Measurements from ENCODE around the gene POLE.
A peak's percentile ranks its signal among the peaks of the same experiment; 100 is the strongest.

The POLE gene

DNA sequence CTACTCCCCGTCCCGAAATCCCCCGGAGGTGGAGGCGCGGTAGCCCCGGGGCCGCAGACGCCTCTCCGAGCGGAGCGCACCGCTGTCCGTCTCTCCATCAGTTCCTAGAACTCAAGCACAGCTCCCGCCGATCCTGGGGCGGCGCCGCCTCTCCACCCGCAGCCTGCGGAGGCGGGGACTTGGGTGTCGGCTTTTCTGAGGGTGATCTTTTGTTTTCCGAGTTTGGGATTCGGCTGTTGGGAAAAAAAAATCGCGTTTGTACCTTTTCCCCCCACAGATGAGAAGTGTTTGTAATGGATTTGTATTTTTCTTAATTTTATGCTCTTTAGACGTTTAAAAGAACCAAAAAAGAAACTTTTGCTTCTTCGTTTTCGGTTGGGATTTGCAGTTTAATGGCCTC is 103.4 kb downstream of the POLE start:
- FAIRE-seq = no peak
- DNase-seq (ENCODE audit: insufficient read length, low spot score) = no peak

GRCh38 chr12:132583411-132583710 is 103.8 kb downstream of the POLE start:
- FAIRE-seq = no peak
- DNase-seq (ENCODE audit: insufficient read length, low spot score) = no peak

- no peak for DNase-seq (ENCODE audit: insufficient read length, low spot score)
- no peak for FAIRE-seq
Observed at GRCh38 chr12:132582582-132583410, 104.3 kb downstream of the POLE start.

GRCh38 chr12:132582058-132582420 is 105.1 kb downstream of the POLE start:
- FAIRE-seq (no peak), DNase-seq (ENCODE audit: insufficient read length, low spot score) (no peak)

DNA sequence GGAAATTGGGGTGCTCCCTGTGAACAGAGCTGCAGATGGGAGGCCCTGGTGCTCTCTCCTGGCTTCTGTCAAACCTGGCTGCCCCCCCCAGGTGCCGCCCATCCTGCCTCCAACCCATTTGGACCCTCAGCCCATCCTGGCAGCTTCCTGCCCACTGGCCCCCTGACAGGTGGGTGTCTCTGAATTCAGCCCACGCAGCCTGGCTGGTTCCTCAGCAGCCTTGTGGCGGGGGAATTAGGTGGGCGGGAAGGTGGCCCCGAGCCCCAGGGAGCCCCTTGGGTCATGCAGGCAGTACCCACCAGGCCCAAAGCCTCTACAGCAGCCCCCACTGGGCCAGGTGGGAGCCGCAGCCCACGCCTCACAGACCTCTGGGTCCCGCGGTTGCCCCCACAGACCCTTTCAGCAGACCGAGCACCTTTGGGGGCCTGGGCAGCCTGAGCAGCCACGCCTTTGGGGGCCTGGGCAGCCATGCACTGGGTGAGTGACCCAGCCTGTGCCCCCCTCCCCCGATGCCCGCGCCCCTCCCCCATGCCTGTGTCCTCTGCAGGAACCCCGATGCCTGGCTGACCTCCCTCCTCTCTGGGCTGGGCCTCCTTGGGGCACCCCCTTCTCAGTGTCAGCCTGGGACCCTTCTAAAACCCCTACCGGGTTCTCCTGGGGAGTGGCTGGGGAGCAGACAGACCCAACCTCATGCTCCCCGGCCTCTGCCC is 105.6 kb downstream of the POLE start:
- FAIRE-seq = no peak

DNA sequence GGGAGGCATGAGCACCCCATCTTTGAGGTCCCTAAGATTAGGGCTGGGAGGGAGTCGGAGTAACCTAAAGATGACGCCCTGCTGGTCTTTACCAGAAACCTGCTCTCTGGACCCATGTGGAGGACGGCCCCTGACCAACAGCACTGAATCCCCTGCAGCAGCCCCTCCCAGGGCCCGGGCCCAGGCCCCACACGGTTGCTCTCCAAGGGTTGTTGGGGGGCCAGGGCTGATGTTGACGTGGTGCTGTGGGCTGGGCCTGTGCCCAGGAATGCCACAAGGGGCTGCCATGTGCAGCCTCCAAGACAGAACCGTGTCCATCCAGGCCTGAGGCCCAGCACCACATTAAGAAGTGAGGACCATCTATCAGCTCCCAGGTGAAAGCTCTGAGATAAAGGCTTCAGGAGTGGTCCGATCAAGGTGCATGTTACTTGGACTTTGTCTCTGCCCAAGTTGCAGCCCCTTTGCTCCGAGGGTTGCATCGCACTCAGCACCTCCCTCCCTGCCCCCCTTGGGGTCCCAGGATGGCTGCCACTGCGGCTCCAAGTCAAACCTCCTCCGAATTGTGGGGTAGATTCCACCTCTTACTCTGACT is 106.3 kb downstream of the POLE start:
- FAIRE-seq (no peak), DNase-seq (ENCODE audit: insufficient read length, low spot score) (no peak)

More for the DNA sequence above, 105.6 kb downstream of the POLE start:
- DNase-seq (ENCODE audit: insufficient read length, low spot score) = no peak

- FAIRE-seq (no peak), DNase-seq (ENCODE audit: insufficient read length, low spot score) (no peak)
Observed at GRCh38 chr12:132579744-132580143, 107.4 kb downstream of the POLE start.

DNA sequence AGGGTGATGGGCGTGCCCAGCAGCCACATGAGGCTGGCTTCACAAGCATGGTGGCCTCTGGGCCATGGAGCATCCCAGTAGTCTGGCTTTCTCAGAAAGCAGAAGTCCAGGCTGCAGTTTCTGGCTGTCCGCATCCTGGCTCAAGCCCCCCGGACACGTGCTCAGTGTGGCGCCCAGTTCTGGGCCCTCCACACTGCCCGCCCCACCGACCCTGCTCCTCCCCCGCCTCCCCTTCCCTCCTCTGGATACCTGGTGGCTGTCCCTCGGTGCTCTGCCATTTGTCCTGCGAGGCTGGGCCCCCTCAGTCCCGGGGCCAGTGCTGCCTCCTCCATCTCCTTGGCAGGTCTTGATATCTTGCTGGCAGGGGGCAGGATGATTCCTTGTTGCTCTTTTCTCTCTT is 108.3 kb downstream of the POLE start:
- FAIRE-seq (no peak), DNase-seq (ENCODE audit: insufficient read length, low spot score) (no peak)

GRCh38 chr12:132578118-132578517 is 109.0 kb downstream of the POLE start:
- FAIRE-seq = no peak

DNA sequence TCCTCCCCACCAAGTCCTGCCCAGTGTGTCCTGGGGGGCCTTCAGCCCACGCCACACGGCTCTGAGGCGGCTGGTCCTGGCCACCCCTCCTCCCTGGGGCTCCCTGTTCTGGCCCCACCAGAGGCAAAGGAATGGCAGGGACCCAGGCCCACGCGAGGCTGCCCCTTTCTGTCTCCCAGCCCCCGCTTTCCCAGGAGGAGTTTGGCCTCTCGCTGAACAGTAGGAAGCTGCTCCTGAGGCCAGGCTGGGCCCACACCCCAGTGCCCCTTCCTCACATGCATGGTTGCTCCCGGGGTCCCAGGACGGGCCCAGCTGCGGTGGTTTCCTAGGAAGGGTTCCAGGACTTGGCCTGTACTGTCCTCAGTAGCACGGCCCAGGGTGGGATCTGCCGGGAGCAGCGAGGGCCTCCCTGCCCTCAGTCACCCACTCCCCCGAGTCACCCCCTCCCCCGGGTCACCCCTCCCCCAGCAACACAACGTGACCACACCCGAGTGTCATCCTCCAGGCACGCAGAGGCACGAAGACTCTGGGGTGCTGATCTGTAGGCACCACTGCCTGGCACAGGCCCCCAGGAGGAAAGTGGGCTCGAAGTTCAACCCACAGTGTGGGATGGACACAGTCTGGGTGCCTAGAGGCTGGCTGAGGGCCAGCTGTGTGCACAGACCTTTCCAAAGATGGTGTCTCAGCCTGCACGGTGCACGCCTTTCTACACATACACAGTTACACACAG is 109.8 kb downstream of the POLE start:
- DNase-seq (ENCODE audit: insufficient read length, low spot score) = no peak
- FAIRE-seq = peak; percentile 60

More at GRCh38 chr12:132578118-132578517, 109.0 kb downstream of the POLE start:
- DNase-seq (ENCODE audit: insufficient read length, low spot score) = no peak

- FAIRE-seq (no peak), DNase-seq (ENCODE audit: insufficient read length, low spot score) (no peak)
Observed at GRCh38 chr12:132576701-132577100, 110.4 kb downstream of the POLE start.

- FAIRE-seq (no peak), DNase-seq (ENCODE audit: insufficient read length, low spot score) (no peak)
Observed at GRCh38 chr12:132575661-132576060, 111.5 kb downstream of the POLE start.

GRCh38 chr12:132574271-132574996 is 112.7 kb downstream of the POLE start:
- FAIRE-seq (no peak), DNase-seq (ENCODE audit: insufficient read length, low spot score) (no peak)

Measured in HTR-8/SVneo (cell line).